WTC11 (cell line): ENCODE data around the gene THSD4. TPM values are rescaled to one million over a fixed set of nuclear protein-coding genes. Genes with fewer than 3 reads are reported as not detected.

Experiments
- ATAC-seq: fragments of 200-7000 bp; cut with Tn5 transposase; 2 replicates; pipeline ENCODE4 v1.10.0; 2021; ENCODE audit warnings: mild to moderate bottlenecking, moderate library complexity
- CTCF ChIA-PET: fragments of 300-600 bp; sonication (Branson Sonifier 250); formaldehyde crosslinking; loops from one replicate; lab custom pipeline; 2021; ENCODE audit warnings: antibody characterized with exemption; lab: Charles Lee
- POLR2A ChIA-PET: fragments of 350-600 bp; sonication (Branson Sonifier 250); formaldehyde crosslinking; loops from one replicate; lab custom pipeline; 2021; ENCODE audit warnings: antibody characterized with exemption; lab: Charles Lee
- DNase-seq: peaks from one replicate; pipeline ENCODE4 v3.0.0; 2021; ENCODE audit warnings: low spot score
- H3K27ac Mint-ChIP-seq: 2 replicates; pipeline ENCODE4 v1.8.0; 2021; ENCODE audit warnings: mixed read lengths
- H3K27me3 Mint-ChIP-seq: 2 replicates; pipeline ENCODE4 v1.8.0; 2021; ENCODE audit warnings: low read depth, mild to moderate bottlenecking, moderate library complexity, mixed read lengths
- H3K36me3 Mint-ChIP-seq: 2 replicates; pipeline ENCODE4 v1.8.0; 2021; ENCODE audit warnings: mixed read lengths
- H3K4me1 Mint-ChIP-seq: 2 replicates; pipeline ENCODE4 v1.8.0; 2022; ENCODE audit warnings: mixed read lengths
- H3K4me3 Mint-ChIP-seq: 2 replicates; pipeline ENCODE4 v1.8.0; 2021; ENCODE audit warnings: mild to moderate bottlenecking, moderate library complexity, mixed read lengths
- H3K9me3 Mint-ChIP-seq: 2 replicates; pipeline ENCODE4 v1.8.0; 2021; ENCODE audit warnings: mixed read lengths
- AFF4 ChIP-seq: sonication (generic); formaldehyde crosslinking; IDR thresholded peaks from 2 replicates; pipeline ENCODE4 v1.8.1; 2023; ENCODE audit warnings: mild to moderate bottlenecking, missing genetic modification reagents, borderline replicate concordance
- AR ChIP-seq: fragments of 250-450 bp; sonication (Bioruptor Pico); IDR thresholded peaks from 2 replicates; pipeline ENCODE4 v1.9.0; 2021; ENCODE audit warnings: mild to moderate bottlenecking
- FOXJ3 ChIP-seq: sonication (generic); formaldehyde crosslinking; IDR thresholded peaks from 2 replicates; pipeline ENCODE4 v1.9.0; 2021; ENCODE audit warnings: missing genetic modification reagents, mild to moderate bottlenecking, borderline replicate concordance
- FOXK1 ChIP-seq: sonication (generic); formaldehyde crosslinking; IDR thresholded peaks from 2 replicates; pipeline ENCODE4 v1.8.0; 2022; ENCODE audit warnings: mild to moderate bottlenecking, moderate library complexity, missing genetic modification reagents
- IRF1 ChIP-seq: sonication (generic); formaldehyde crosslinking; IDR thresholded peaks from 2 replicates; pipeline ENCODE4 v1.8.0; 2023; ENCODE audit warnings: missing genetic modification reagents
- KAT7 ChIP-seq: sonication (generic); formaldehyde crosslinking; IDR thresholded peaks from 2 replicates; pipeline ENCODE4 v1.8.1; 2023; ENCODE audit warnings: missing genetic modification reagents, mild to moderate bottlenecking, borderline replicate concordance
- NR2C2 ChIP-seq: sonication (generic); formaldehyde crosslinking; IDR thresholded peaks from 2 replicates; pipeline ENCODE4 v1.8.0; 2022; ENCODE audit warnings: mild to moderate bottlenecking, missing genetic modification reagents
- SMAD4 ChIP-seq: sonication (generic); formaldehyde crosslinking; IDR thresholded peaks from 2 replicates; pipeline ENCODE4 v1.8.0; 2022; ENCODE audit warnings: mild to moderate bottlenecking, missing genetic modification reagents
- TP53 ChIP-seq: sonication (generic); formaldehyde crosslinking; IDR thresholded peaks from 2 replicates; pipeline ENCODE4 v1.8.1; 2023; ENCODE audit warnings: mild to moderate bottlenecking, missing genetic modification reagents
- ZBTB43 ChIP-seq: sonication (generic); formaldehyde crosslinking; IDR thresholded peaks from 2 replicates; pipeline ENCODE4 v1.8.1; 2023; ENCODE audit warnings: mild to moderate bottlenecking, missing genetic modification reagents
- ZMAT4 ChIP-seq: fragments of 250-450 bp; sonication (Bioruptor Pico); IDR thresholded peaks from 2 replicates; pipeline ENCODE4 v1.9.0; 2021; ENCODE audit warnings: mild to moderate bottlenecking
- ZNF138 ChIP-seq: sonication (generic); formaldehyde crosslinking; conservative IDR thresholded peaks from 2 replicates; pipeline ENCODE4 v1.8.1; 2022; ENCODE audit warnings: mild to moderate bottlenecking, moderate library complexity, missing genetic modification reagents
- ZNF219 ChIP-seq: sonication (generic); formaldehyde crosslinking; IDR thresholded peaks from 2 replicates; pipeline ENCODE4 v1.8.0; 2023; ENCODE audit warnings: missing genetic modification reagents, mild to moderate bottlenecking, borderline replicate concordance
- ZNF232 ChIP-seq: sonication (generic); formaldehyde crosslinking; IDR thresholded peaks from 2 replicates; pipeline ENCODE4 v1.8.0; 2022; ENCODE audit warnings: mild to moderate bottlenecking, missing genetic modification reagents
- ZNF423 ChIP-seq: fragments of 250-450 bp; sonication (Bioruptor Pico); IDR thresholded peaks from 2 replicates; pipeline ENCODE4 v2.1.2; 2022; ENCODE audit warnings: mild to moderate bottlenecking, moderate library complexity
- ZNF425 ChIP-seq: fragments of 250-450 bp; sonication (Bioruptor Pico); conservative IDR thresholded peaks from 2 replicates; pipeline ENCODE4 v1.9.0; 2021; ENCODE audit warnings: mild to moderate bottlenecking
- ZNF532 ChIP-seq: fragments of 250-450 bp; sonication (Bioruptor Pico); IDR thresholded peaks from 2 replicates; pipeline ENCODE4 v1.9.0; 2021; ENCODE audit warnings: mild to moderate bottlenecking, borderline replicate concordance
- total RNA-seq: library from RNA; stranded (reverse); gene quantifications from 3 replicates; pipeline ENCODE4 v1.2.3, GENCODE V29; 2021

THSD4 gene
- total RNA-seq, 1 experiment from 2014 or later, result 7.8 TPM

GRCh38 chr15:71364117-71364584 is 248.9 kb downstream of the THSD4 start:
- ChIA-PET POLR2A (interaction anchor here (1.1 kb wide), 1 partner anchor 23 kb away, joined by 3 read pairs; no protein-coding TSS in a partner anchor), CTCF (interaction anchor here (1.2 kb wide), 1 partner anchor 77 kb away, joined by 3 read pairs; no protein-coding TSS in a partner anchor)
- Mint-ChIP-seq H3K27ac (peak overlapping the region; percentile 88), H3K27me3 (peaks cover 4% of the 10 kb centered on the region; the same call in 1 of the 2 replicates), H3K36me3 (0 out of 2 replicates have a peak, but pooled peaks cover 4% of the 10 kb centered on the region), H3K4me3 (peak overlapping the region; percentile 41), H3K9me3 (peaks cover 6% of the 10 kb centered on the region; the same call in 1 of the 2 replicates), H3K4me1 (peaks cover 47% of the 10 kb centered on the region)
- DNase-seq, result no peak
- TF ChIP-seq ZNF219 (CRISPR knock-in tag), result no peak
- TF ChIP-seq AR (CRISPR knock-in tag), result no peak
- TF ChIP-seq FOXJ3 (CRISPR knock-in tag), result no peak
- TF ChIP-seq ZNF232 (CRISPR knock-in tag), result no peak
- TF ChIP-seq ZNF423 (CRISPR knock-in tag), result no peak
- TF ChIP-seq ZNF425 (CRISPR knock-in tag), result no peak
- TF ChIP-seq ZNF138 (CRISPR knock-in tag), result no peak
- TF ChIP-seq ZMAT4 (CRISPR knock-in tag), result no peak
- TF ChIP-seq ZBTB43 (CRISPR knock-in tag), result no peak
- TF ChIP-seq IRF1 (CRISPR knock-in tag), result no peak
- TF ChIP-seq AFF4 (CRISPR knock-in tag), result no peak
- no peak for TF ChIP-seq SMAD4 (CRISPR knock-in tag)
- no peak for ATAC-seq

- H3K27ac Mint-ChIP-seq, result no peak overlapping the region
- peaks cover 4% of the 10 kb centered on the region; the same call in 1 of the 2 replicates for H3K27me3 Mint-ChIP-seq
- ATAC-seq (no peak), DNase-seq (no peak)
- POLR2A ChIA-PET, result no interaction called here
- CTCF ChIA-PET, result no interaction called here
- peaks cover 45% of the 10 kb centered on the region for H3K4me1 Mint-ChIP-seq
- H3K36me3 Mint-ChIP-seq, result peaks cover 9% of the 10 kb centered on the region
- H3K4me3 Mint-ChIP-seq, result no peak overlapping the region
- H3K9me3 Mint-ChIP-seq, result peaks cover 23% of the 10 kb centered on the region
- no peak for TF ChIP-seq KAT7
- TF ChIP-seq ZNF532, result no peak
- no peak for TF ChIP-seq FOXK1 (CRISPR knock-in tag)
- no peak for TF ChIP-seq NR2C2 (CRISPR knock-in tag)
- no peak for TF ChIP-seq TP53 (CRISPR knock-in tag)
Observed at GRCh38 chr15:71366522-71366921, 251.3 kb downstream of the THSD4 start.
